GM12872 (cell line): ENCODE results near the gene SREBF1.

ENCODE experiments used
- CTCF ChIP-seq: IDR thresholded peaks from 3 replicates; pipeline ENCODE4 v1.5.1; 2011; ENCODE audit warnings: low read depth, mild to moderate bottlenecking, low read length, moderate library complexity; ENCODE audit not compliant: insufficient read depth

The SREBF1 gene

DNA sequence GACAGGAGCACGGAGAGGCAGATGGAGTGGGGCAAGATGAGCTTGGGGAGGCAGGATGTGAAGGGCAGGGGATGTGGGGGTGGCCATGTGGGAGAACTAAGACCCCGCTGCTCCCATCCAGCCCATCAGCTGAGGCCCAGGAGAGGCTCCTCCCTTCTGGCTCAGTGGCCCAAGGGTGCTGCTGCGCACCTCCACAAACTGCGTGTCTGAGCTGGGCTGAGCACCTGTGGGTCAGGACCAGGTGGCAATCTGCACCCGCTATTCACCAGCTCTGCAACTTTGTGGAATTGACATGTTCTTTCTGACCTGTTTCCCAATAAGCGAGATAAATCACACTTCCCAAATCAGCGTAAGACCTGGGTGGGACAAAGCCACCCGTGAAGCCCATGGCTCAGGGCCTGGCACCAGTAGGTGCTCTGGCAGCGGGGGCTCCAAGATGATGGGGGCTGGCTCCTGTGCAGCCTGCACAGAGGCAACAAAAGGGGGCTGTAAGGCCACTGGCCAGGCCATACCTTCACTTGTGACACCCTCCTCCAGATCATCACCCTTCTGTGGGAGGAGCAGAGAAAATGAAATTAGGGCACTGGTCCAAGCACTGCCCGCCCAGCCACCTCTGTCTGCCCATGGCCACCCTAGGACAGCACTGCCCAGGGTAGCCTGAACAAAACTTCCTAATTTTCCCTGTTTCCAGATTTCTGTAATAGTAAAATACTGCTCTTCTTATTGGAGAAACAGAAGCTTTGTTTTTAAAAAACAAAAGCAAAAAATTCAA lies 11.7 kb upstream of the SREBF1 start:
- no peak for TF ChIP-seq CTCF

DNA sequence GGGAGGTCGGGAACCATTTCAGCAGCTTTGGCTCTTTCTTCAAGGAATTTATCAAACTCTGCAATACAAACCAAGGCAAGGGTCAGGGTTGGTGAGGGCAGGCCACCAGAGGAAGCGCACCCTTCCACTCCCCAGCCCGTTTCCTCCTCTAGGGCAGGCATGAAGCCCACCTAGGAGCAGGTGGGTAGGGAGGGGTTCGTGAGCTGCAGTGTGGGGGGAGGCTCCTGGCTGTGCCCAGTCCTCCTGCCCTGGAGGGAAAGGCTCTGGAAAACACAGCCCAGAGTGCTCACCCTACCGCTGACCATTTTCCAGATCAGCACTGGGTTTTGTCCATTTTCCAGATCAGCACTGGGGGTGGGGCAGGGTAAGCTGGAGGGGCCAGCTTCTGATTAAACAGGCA lies 10.9 kb upstream of the SREBF1 start:
- no peak for TF ChIP-seq CTCF

GRCh38 chr17:17847118-17847689 lies 10.4 kb upstream of the SREBF1 start:
- no peak for TF ChIP-seq CTCF

DNA sequence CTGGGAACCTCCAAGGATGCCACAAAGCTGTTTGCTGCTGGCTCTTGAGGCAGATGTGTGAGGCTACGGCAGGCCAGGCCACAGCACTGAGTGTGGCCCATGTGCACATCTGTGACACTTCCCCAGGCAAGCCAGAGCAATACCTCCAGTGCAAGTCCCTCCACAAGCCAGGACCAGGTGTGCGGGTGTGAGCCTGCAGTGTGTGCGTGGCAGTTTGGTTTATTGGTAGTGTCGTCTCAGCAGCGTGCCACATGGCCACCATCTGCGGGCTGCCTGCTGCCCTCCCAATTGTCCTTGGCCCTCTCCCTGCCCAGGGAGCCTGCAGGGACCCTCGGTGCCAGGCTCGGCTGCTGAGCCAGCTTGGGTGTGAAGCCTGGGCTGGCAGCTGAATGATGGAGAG lies 9.9 kb upstream of the SREBF1 start:
- no peak for TF ChIP-seq CTCF

DNA sequence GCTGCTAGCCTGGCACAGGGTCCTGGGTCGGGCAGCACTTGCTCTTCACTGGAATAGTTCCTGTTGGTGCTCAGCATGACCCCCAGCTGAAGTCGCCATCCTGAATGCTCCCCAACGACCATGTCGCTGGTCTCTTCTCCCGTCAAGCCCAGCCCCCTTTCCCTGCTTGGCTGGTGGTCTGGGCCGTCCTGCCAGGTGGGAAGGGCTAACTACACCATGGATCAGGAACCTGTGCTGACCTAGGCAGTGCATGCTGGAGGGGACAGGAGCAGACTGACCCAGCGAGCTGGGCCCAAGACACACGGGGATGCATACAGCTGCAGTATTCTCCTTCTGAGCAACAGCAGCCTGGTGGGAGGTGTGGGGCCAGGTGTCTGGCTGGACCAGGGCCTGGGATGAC lies 9.2 kb upstream of the SREBF1 start:
- no peak for TF ChIP-seq CTCF

- no peak for TF ChIP-seq CTCF
These were observed 8.4 kb upstream of the SREBF1 start for GRCh38 chr17:17845046-17845775.

- no peak for TF ChIP-seq CTCF
These were observed 7.7 kb upstream of the SREBF1 start for GRCh38 chr17:17844500-17844899.
